HCT116 (cell line): ENCODE results near the gene FBXL7. TPM values are rescaled to one million over a fixed set of nuclear protein-coding genes. Genes with fewer than 3 reads are reported as not detected.

Experiments
- ATAC-seq: fragments of 200-7000 bp; cut with Tn5 transposase; 2 replicates; pipeline ENCODE4 v1.9.1; 2020; ENCODE audit warnings: mild to moderate bottlenecking, moderate library complexity
- BruUV-seq: library from RNA; stranded (reverse); fragments of 400-500 nt; replicated peaks from 2 replicates; lab custom pipeline; 2021; lab: Mats Ljungman, UMichigan
- CTCF ChIA-PET: fragments of 300-600 bp; sonication (Branson Sonifier 250); formaldehyde crosslinking; loops from one replicate; lab custom pipeline; 2021; ENCODE audit warnings: antibody characterized with exemption; lab: Charles Lee
- POLR2A ChIA-PET: fragments of 300-600, 350-600 bp; sonication (Branson Sonifier 250); formaldehyde crosslinking; loops from one replicate; lab custom pipeline; 2021; ENCODE audit warnings: antibody characterized with exemption; lab: Charles Lee
- RAD21 ChIA-PET, 2 experiments: fragments of 300-600 bp; sonication (Branson Sonifier 250); formaldehyde crosslinking; loops; one replicate each; lab custom pipeline; 2023; ENCODE audit warnings: low total read pairs in 2 of 2; ENCODE audit not compliant: uncharacterized antibody in 2 of 2, unreplicated experiment in 2 of 2, low non-redundant PET in 1 of 2; lab: Charles Lee
- DNase-seq: peaks from one replicate; pipeline ENCODE4 v3.0.0-alpha.2; 2010; ENCODE audit warnings: low read depth, low spot score
- H2AFZ ChIP-seq: fragments of 200-600 bp; shearing (Covaris generic), sonication (generic); 2 replicates; pipeline ENCODE4 v1.6.1; 2017; ENCODE audit warnings: low read depth, mixed run types, mixed read lengths, antibody characterized with exemption, low read length; ENCODE audit not compliant: poor library complexity, severe bottlenecking
- H3K27ac ChIP-seq: 2 replicates; pipeline ENCODE4 v1.5.1; 2012; ENCODE audit warnings: low read depth, low read length
- H3K27me3 ChIP-seq: fragments of 200-600 bp; sonication (generic); 2 replicates; pipeline ENCODE4 v1.6.1; 2016; ENCODE audit warnings: mixed run types, low read length, mixed read lengths; ENCODE audit not compliant: insufficient read depth
- H3K36me3 ChIP-seq, 2 experiments: fragments of 200-500 bp in 1 of 2; fragments of 200-600 bp in 1 of 2; sonication (Bioruptor generic) in 1 of 2; sonication (generic) in 1 of 2; 2 replicates each; pipeline versions ENCODE4 v1.5.1 to v1.6.1; 2014 to 2016; ENCODE audit warnings: low read length in 2 of 2, inconsistent platforms in 1 of 2, mixed read lengths in 1 of 2, mixed run types in 1 of 2; ENCODE audit not compliant: insufficient read depth in 2 of 2, control insufficient read depth in 1 of 2
- H3K4me1 ChIP-seq, 2 experiments: fragments of 200-600 bp in 1 of 2; sonication (generic) in 1 of 2; 2 replicates each; pipeline versions ENCODE4 v1.5.1 to v1.6.1; 2012 to 2017; ENCODE audit warnings: low read length in 2 of 2, inconsistent platforms in 1 of 2, mild to moderate bottlenecking in 1 of 2, mixed read lengths in 1 of 2, mixed run types in 1 of 2, moderate library complexity in 1 of 2; ENCODE audit not compliant: insufficient read depth in 2 of 2, control insufficient read depth in 1 of 2
- H3K4me2 ChIP-seq: fragments of 200-600 bp; sonication (generic); 2 replicates; pipeline ENCODE4 v1.6.1; 2017; ENCODE audit warnings: mixed run types, low read length, mixed read lengths
- H3K4me3 ChIP-seq, 2 experiments: fragments of 200-600 bp in 1 of 2; sonication (generic) in 1 of 2; replicated peaks in 1 of 2; 2 replicates each; pipeline ENCODE4 v1.5.1; 2011 to 2016; ENCODE audit warnings: low read length in 2 of 2, control low read depth in 1 of 2, low read depth in 1 of 2, mild to moderate bottlenecking in 1 of 2, mixed read lengths in 1 of 2, mixed run types in 1 of 2
- H3K79me2 ChIP-seq: fragments of 200-600 bp; sonication (generic); 2 replicates; pipeline ENCODE4 v1.6.1; 2017; ENCODE audit warnings: mild to moderate bottlenecking, mixed run types, low read length, moderate library complexity, mixed read lengths; ENCODE audit not compliant: insufficient read depth
- H3K9ac ChIP-seq: fragments of 200-600 bp; sonication (generic); 2 replicates; pipeline ENCODE4 v1.6.1; 2016; ENCODE audit warnings: low read length, mixed read lengths
- H3K9me2 ChIP-seq: fragments of 200-600 bp; sonication (generic), shearing (Covaris generic); 2 replicates; pipeline ENCODE4 v1.6.1; 2017; ENCODE audit warnings: mixed run types, mild to moderate bottlenecking, moderate library complexity; ENCODE audit not compliant: insufficient read depth
- H3K9me3 ChIP-seq, 2 experiments: fragments of 200-500 bp in 1 of 2; fragments of 200-600 bp in 1 of 2; sonication (Bioruptor generic) in 1 of 2; sonication (generic) in 1 of 2; 2 replicates each; pipeline ENCODE4 v1.6.1; 2014 to 2017; ENCODE audit warnings: low read length in 2 of 2, mixed read lengths in 2 of 2, inconsistent platforms in 1 of 2, low read depth in 1 of 2, mild to moderate bottlenecking in 1 of 2, mixed run types in 1 of 2, moderate library complexity in 1 of 2; ENCODE audit not compliant: control insufficient read depth in 1 of 2, insufficient read depth in 1 of 2
- H4K20me1 ChIP-seq: fragments of 200-600 bp; sonication (generic), shearing (Covaris generic); 2 replicates; pipeline ENCODE4 v1.6.1; 2017; ENCODE audit warnings: mixed run types, mild to moderate bottlenecking, moderate library complexity; ENCODE audit not compliant: insufficient read depth
- ATF3 ChIP-seq: IDR thresholded peaks from 2 replicates; pipeline ENCODE4 v1.6.1; 2012
- EZH2 ChIP-seq: fragments of 200-600 bp; sonication (generic); IDR thresholded peaks from 2 replicates; pipeline ENCODE4 v1.6.1; 2017; ENCODE audit warnings: antibody characterized with exemption, mixed run types
- FOSL1 ChIP-seq: IDR thresholded peaks from 2 replicates; pipeline ENCODE4 v1.6.1; 2012; ENCODE audit warnings: low read depth
- MAX ChIP-seq: IDR thresholded peaks from 2 replicates; pipeline ENCODE4 v1.6.1; 2012
- POLR2A ChIP-seq: IDR thresholded peaks from 2 replicates; pipeline ENCODE4 v1.7.0; 2011; ENCODE audit warnings: borderline replicate concordance; ENCODE audit not compliant: insufficient read depth, insufficient read length; ENCODE audit errors: extremely low read depth
- SIN3A ChIP-seq: IDR thresholded peaks from 2 replicates; pipeline ENCODE4 v1.6.1; 2012; ENCODE audit warnings: low read depth
- SP1 ChIP-seq: IDR thresholded peaks from 2 replicates; pipeline ENCODE4 v1.6.1; 2012; ENCODE audit warnings: low read depth
- TCF7L2 ChIP-seq: IDR thresholded peaks from 2 replicates; pipeline ENCODE4 v1.7.0; 2011; ENCODE audit warnings: borderline replicate concordance, inconsistent platforms; ENCODE audit not compliant: insufficient read depth, insufficient read length; ENCODE audit errors: extremely low read depth
- YY1 ChIP-seq: IDR thresholded peaks from 2 replicates; pipeline ENCODE4 v1.6.1; 2011; ENCODE audit warnings: low read length, low read depth, moderate library complexity, mild to moderate bottlenecking; ENCODE audit not compliant: insufficient replicate concordance; ENCODE audit errors: extremely low read depth
- ZBTB33 ChIP-seq: IDR thresholded peaks from 2 replicates; pipeline ENCODE4 v1.6.1; 2011; ENCODE audit warnings: mild to moderate bottlenecking, low read length, moderate library complexity; ENCODE audit not compliant: insufficient replicate concordance; ENCODE audit errors: extremely low read depth
- ZFX ChIP-seq: fragments of 450-650 bp; IDR thresholded peaks from 2 replicates; pipeline ENCODE4 v1.6.1; 2017
- ZNF274 ChIP-seq: fragments of 200-500 bp; sonication (Bioruptor generic); IDR thresholded peaks from 2 replicates; pipeline ENCODE4 v1.6.1; 2014; ENCODE audit warnings: mild to moderate bottlenecking, low read depth, low read length, inconsistent platforms
- intact Hi-C: fragments of 100-400 bp; cut with micrococcal nuclease; formaldehyde crosslinking; loops from 2 replicates; pipeline ENCODE4 v1.10.0; 2022
- total RNA-seq: library from RNA; stranded (reverse); gene quantifications from one replicate; pipeline ENCODE4 v1.2.1, GENCODE V29; 2021; ENCODE audit not compliant: unreplicated experiment

Gene FBXL7
- total RNA-seq, 1 experiment from 2014 or later: 0.05 TPM

GRCh38 chr5:15904899-15905830, 405.2 kb downstream of the FBXL7 start:
- Histone ChIP-seq H4K20me1 (no peaks in the 10 kb centered on the region), H3K9ac (no peak overlapping the region), H3K79me2 (no peaks in the 10 kb centered on the region), H3K4me1 (no peaks in the 10 kb centered on the region), H3K4me2 (no peak overlapping the region), H3K9me3 (peaks cover 0 to 16% of the 10 kb centered on the region in 2 experiments; a peak in 2 of 4 replicates), H2AFZ (no peak overlapping the region), H3K27me3 (no peaks in the 10 kb centered on the region), H3K4me3 (no peak overlapping the region), H3K9me2 (no peaks in the 10 kb centered on the region)
- no TSS peak for BruUV-seq
- CTCF ChIA-PET: no interaction called here
- POLR2A ChIA-PET: no interaction called here
- TF ChIP-seq MAX (no peak), ZBTB33 (no peak), ZNF274 (no peak), YY1 (no peak), FOSL1 (no peak), POLR2A (no peak), ZFX (no peak), TCF7L2 (no peak), ATF3 (no peak), SIN3A (no peak), EZH2 (no peak), SP1 (no peak)
- TF ChIP-seq, all 23 proteins: peak for 0
- DNase-seq (no peak), ATAC-seq (no peak)
- intact Hi-C loops: no loop called here
- Histone ChIP-seq H3K27ac (no peak overlapping the region), H3K36me3 (no peaks in the 10 kb centered on the region)
- RAD21 ChIA-PET: no interaction called here
